HuH-7 (cell line): ENCODE measurements around the gene GALNT14.

Experiments
- DNase-seq: peaks from one replicate; pipeline ENCODE4 v3.0.0; 2011; ENCODE audit warnings: low spot score

Gene GALNT14

GRCh38 chr2:30974554-30974953, 163.7 kb downstream of the GALNT14 start:
- no peak for DNase-seq

GRCh38 chr2:30974092-30974491, 164.1 kb downstream of the GALNT14 start:
- DNase-seq: no peak

- no peak for DNase-seq
Measured at GRCh38 chr2:30971231-30972025, 166.8 kb downstream of the GALNT14 start.

GRCh38 chr2:30968660-30969397, 169.4 kb downstream of the GALNT14 start:
- no peak for DNase-seq

- DNase-seq: no peak
Measured at GRCh38 chr2:30966786-30967185, 171.5 kb downstream of the GALNT14 start.

- no peak for DNase-seq
Measured at GRCh38 chr2:30965022-30965531, 173.2 kb downstream of the GALNT14 start.

- no peak for DNase-seq
Measured at GRCh38 chr2:30964334-30965005, 173.8 kb downstream of the GALNT14 start.

- DNase-seq: no peak
Measured at GRCh38 chr2:30963184-30963583, 175.1 kb downstream of the GALNT14 start.

- DNase-seq: no peak
Measured at GRCh38 chr2:30960213-30960612, 178.0 kb downstream of the GALNT14 start.

GRCh38 chr2:30959653-30960052, 178.6 kb downstream of the GALNT14 start:
- no peak for DNase-seq

- no peak for DNase-seq
Measured at GRCh38 chr2:30958918-30959265, 179.3 kb downstream of the GALNT14 start.

- DNase-seq: no peak
Measured at GRCh38 chr2:30958193-30958917, 179.9 kb downstream of the GALNT14 start.

- DNase-seq: no peak
Measured at GRCh38 chr2:30957591-30957990, 180.6 kb downstream of the GALNT14 start.

GRCh38 chr2:30956995-30957394, 181.2 kb downstream of the GALNT14 start:
- DNase-seq: no peak

- no peak for DNase-seq
Measured at GRCh38 chr2:30955516-30956132, 182.6 kb downstream of the GALNT14 start.

- DNase-seq: no peak
Measured at GRCh38 chr2:30950339-30950738, 187.9 kb downstream of the GALNT14 start.

- DNase-seq: no peak
Measured at GRCh38 chr2:30949435-30949834, 188.8 kb downstream of the GALNT14 start.

- no peak for DNase-seq
Measured at GRCh38 chr2:30948857-30949256, 189.4 kb downstream of the GALNT14 start.

GRCh38 chr2:30948130-30948529, 190.1 kb downstream of the GALNT14 start:
- no peak for DNase-seq

GRCh38 chr2:30947686-30948085, 190.6 kb downstream of the GALNT14 start:
- DNase-seq: no peak

- no peak for DNase-seq
Measured at GRCh38 chr2:30942419-30942818, 195.8 kb downstream of the GALNT14 start.

GRCh38 chr2:30940839-30941238, 197.4 kb downstream of the GALNT14 start:
- no peak for DNase-seq
